ENCODE results near the gene RBCK1. TPM values are rescaled to one million over a fixed set of nuclear protein-coding genes. Genes with fewer than 3 reads are reported as not detected.

The RBCK1 gene
- total and polyA plus RNA-seq, 9 of the 15 experiments (the other 6 are each of a cell fraction or from before 2014, with no cell fraction given): 5.9 to 59.3 (median 26.5) TPM

GRCh38 chr20:380763-381580 lies 27.1 kb upstream of the RBCK1 start (continued):
- TF ChIP-seq THAP7 (CRISPR knock-in tag; IDR thresholded peaks at IDR 0.05) (no peak), KLF6 (CRISPR knock-in tag; IDR thresholded peaks at IDR 0.05; ENCODE audit: borderline replicate concordance) (peak; percentile 61; the same call in 1 of the 2 replicates), BRD4 (IDR thresholded peaks at IDR 0.05) (peak; percentile 58; the same call in 1 of the 2 replicates), MECOM (CRISPR knock-in tag; IDR thresholded peaks at IDR 0.05) (0 out of 2 replicates have a peak, but pooled peaks have one; percentile 6), SLC30A9 (CRISPR knock-in tag; IDR thresholded peaks at IDR 0.05) (no peak), THAP12 (CRISPR knock-in tag; IDR thresholded peaks at IDR 0.05) (0 out of 2 replicates have a peak, but pooled peaks have one; percentile 29), CTCF (IDR thresholded peaks at IDR 0.05 in 2 of 3, conservative IDR thresholded peaks at IDR 0.05 in 1 of 3; ENCODE audit: insufficient read depth in 2 of 3, low read depth in 1 of 3, low read length in 3 of 3) (peak in 2 of 3 experiments; percentile 29 to 43; a peak in 4 of 6 replicates), SNRNP70 (optimal IDR thresholded peaks at IDR 0.05; ENCODE audit: low read depth, low read length) (no peak), STAG1 (CRISPR knock-in tag; IDR thresholded peaks at IDR 0.05; ENCODE audit: borderline replicate concordance) (peak; percentile 19; the same call in 1 of the 2 replicates), POLR2AphosphoS5 (IDR thresholded peaks at IDR 0.05; ENCODE audit: control insufficient read depth, insufficient read depth, low read depth, low read length) (0 out of 2 replicates have a peak, but pooled peaks have one; percentile 35), RNF2 (IDR thresholded peaks at IDR 0.05) (peak; percentile 100), ATF7 (IDR thresholded peaks at IDR 0.05) (peak; percentile 97), EZH2 (IDR thresholded peaks at IDR 0.05; ENCODE audit: borderline replicate concordance, low read depth, low read length) (no peak), NFATC3 (IDR thresholded peaks at IDR 0.05) (no peak), MTF1 (CRISPR knock-in tag; IDR thresholded peaks at IDR 0.05; ENCODE audit: borderline replicate concordance) (no peak), ZNF41 (CRISPR knock-in tag; conservative IDR thresholded peaks at IDR 0.05) (0 out of 2 replicates have a peak, but pooled peaks have one; percentile 49), JUN (IDR thresholded peaks at IDR 0.05; ENCODE audit: borderline replicate concordance, low read depth, low read length) (peak; percentile 73), JUN (CRISPR knock-in tag; IDR thresholded peaks at IDR 0.05; ENCODE audit: borderline replicate concordance) (peak; percentile 94), ZBTB7A (IDR thresholded peaks at IDR 0.05; ENCODE audit: borderline replicate concordance, control insufficient read depth, low read depth, low read length) (peak; percentile 89), CTCFL (IDR thresholded peaks at IDR 0.05; ENCODE audit: borderline replicate concordance, insufficient read depth, low read depth, low read length, poor library complexity, severe bottlenecking) (peak; percentile 78)
